Tibial nerve (tissue), 4 donors: ENCODE measurements around the gene THSD4.

Experiments
- CTCF ChIP-seq, 5 experiments: fragments of 200-600 bp in 3 of 5; fragments of 450-650 bp in 2 of 5; sonication (generic) in 3 of 5; IDR thresholded peaks; one replicate each; pipeline ENCODE4 v1.5.1; 2016 to 2019; ENCODE audit warnings: antibody characterized with exemption in 5 of 5, mild to moderate bottlenecking in 3 of 5, moderate library complexity in 2 of 5
- EP300 ChIP-seq, 2 donors: sonication (generic); formaldehyde crosslinking; IDR thresholded peaks; one replicate each; pipeline ENCODE4 v1.6.1; 2017; ENCODE audit warnings: antibody characterized with exemption in 2 of 2, mild to moderate bottlenecking in 1 of 2
- POLR2A ChIP-seq, 2 donors: fragments of 450-650 bp; IDR thresholded peaks; one replicate each; pipeline ENCODE4 v1.6.1; 2017; ENCODE audit warnings: antibody characterized with exemption in 2 of 2, mild to moderate bottlenecking in 2 of 2, moderate library complexity in 2 of 2

DNA sequence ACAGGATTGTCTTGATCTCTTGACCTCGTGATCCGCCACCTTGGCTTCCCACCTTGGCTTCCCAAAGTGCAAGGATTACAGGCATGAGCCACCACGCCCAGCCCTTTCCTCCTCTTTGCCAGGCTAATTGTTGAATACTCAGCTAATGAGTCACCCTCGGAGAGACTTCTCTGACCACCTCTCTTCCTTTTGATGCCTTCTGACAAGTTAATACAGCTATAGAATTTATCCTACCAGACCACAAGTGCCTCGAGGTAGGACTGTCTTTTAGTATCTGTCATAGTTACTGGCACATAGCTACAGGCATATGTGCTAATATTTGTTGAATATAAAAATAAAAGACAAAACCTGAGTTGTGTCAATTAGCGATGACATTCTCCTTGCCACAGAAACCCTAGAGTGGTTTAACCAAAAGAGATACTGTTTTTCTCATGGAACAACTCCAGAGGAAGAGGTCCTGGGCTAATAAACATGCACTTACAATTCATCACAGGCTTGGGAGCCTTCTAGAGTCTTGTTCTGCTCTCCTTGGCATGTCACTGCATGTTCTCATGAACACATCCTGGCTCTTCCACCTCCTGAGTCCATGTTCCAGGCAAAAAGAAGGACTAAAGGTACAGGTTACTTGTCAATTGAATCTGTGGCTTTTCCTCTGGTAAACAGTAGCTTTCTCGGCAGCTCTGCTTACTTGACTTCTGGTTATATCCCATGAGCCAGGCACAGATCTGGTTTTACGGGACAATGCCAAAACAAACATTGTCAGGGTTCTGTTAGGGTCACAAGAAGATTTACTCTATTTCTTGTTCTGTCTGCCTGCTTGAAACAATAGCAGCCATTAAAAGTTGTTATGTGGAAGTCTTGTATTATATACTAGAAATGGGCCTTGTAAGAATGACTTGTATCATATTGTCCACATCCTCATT, 332.3 kb downstream of the THSD4 start:
- TF ChIP-seq CTCF (IDR thresholded peaks at IDR 0.05) = no peak
- TF ChIP-seq POLR2A (IDR thresholded peaks at IDR 0.05) = no peak
- no peak for TF ChIP-seq EP300 (IDR thresholded peaks at IDR 0.05)
